Heart left ventricle (tissue), 16 donors: ENCODE data around the gene SIGLEC8. TPM values are rescaled to one million over a fixed set of nuclear protein-coding genes. Genes with fewer than 3 reads are reported as not detected.

Source experiments
- ATAC-seq, 4 donors: fragments of 200-7000 bp; cut with Tn5 transposase; one replicate each; pipeline ENCODE4 v1.9.1; 2020 to 2022; ENCODE audit warnings: moderate library complexity in 4 of 4, mild to moderate bottlenecking in 3 of 4, moderate number of reproducible peaks in 1 of 4
- DNase-seq, 5 donors: peaks; one replicate each; pipeline ENCODE4 v3.0.0-alpha.2; 2020
- H3K27ac ChIP-seq, 12 donors: fragments of 200-600 bp; sonication (generic) in 4 of 12; one replicate each; pipeline versions ENCODE4 v1.5.0 to v1.8.0; 2016 to 2022; ENCODE audit warnings: mild to moderate bottlenecking in 2 of 12
- H3K27me3 ChIP-seq, 9 donors: fragments of 200-600 bp; sonication (generic) in 2 of 9; one replicate each; pipeline versions ENCODE4 v1.5.1 to v1.8.0; 2016 to 2022; ENCODE audit warnings: mild to moderate bottlenecking in 3 of 9
- H3K36me3 ChIP-seq, 9 donors: fragments of 200-600 bp; sonication (generic) in 2 of 9; one replicate each; pipeline versions ENCODE4 v1.5.0 to v1.8.0; 2018 to 2022; ENCODE audit warnings: mild to moderate bottlenecking in 2 of 9
- H3K4me1 ChIP-seq, 12 donors: fragments of 200-600 bp; sonication (generic) in 4 of 12; one replicate each; pipeline versions ENCODE4 v1.5.0 to v1.8.0; 2016 to 2022; ENCODE audit warnings: mild to moderate bottlenecking in 3 of 12
- H3K4me3 ChIP-seq, 12 donors: fragments of 200-600 bp; sonication (generic) in 4 of 12; one replicate each; pipeline versions ENCODE4 v1.5.0 to v1.8.0; 2017 to 2022; ENCODE audit warnings: mild to moderate bottlenecking in 9 of 12, moderate library complexity in 4 of 12
- H3K9me3 ChIP-seq, 12 donors: fragments of 200-600 bp; sonication (generic) in 4 of 12; one replicate each; pipeline versions ENCODE4 v1.5.0 to v1.8.0; 2016 to 2022; ENCODE audit warnings: mild to moderate bottlenecking in 1 of 12
- CTCF ChIP-seq, 12 donors: fragments of 200-600 bp; sonication (generic) in 4 of 12; IDR thresholded peaks; one replicate each; pipeline versions ENCODE4 v1.5.0 to v1.8.0; 2018 to 2022; ENCODE audit warnings: antibody characterized with exemption in 12 of 12, mild to moderate bottlenecking in 5 of 12
- POLR2A ChIP-seq, 2 donors: fragments of 450-650 bp; IDR thresholded peaks; one replicate each; pipeline ENCODE4 v1.6.1; 2017; ENCODE audit warnings: antibody characterized with exemption in 2 of 2, mild to moderate bottlenecking in 2 of 2, moderate library complexity in 2 of 2
- WGBS, 4 donors: extraction: QIAGEN DNeasy Blood & Tissue Kit in 2 of 4; methylation state at CpG; one replicate each; pipeline versions ENCODE4 v1.1.5 to v1.1.7; 2013 to 2018; 5-methylcytosine and 5-hydroxymethylcytosine counted together
- intact Hi-C, 10 donors: fragments of 100-400 bp; cut with DNase I; formaldehyde crosslinking; loops; one replicate each; pipeline versions ENCODE4 v1.11.1 to v1.14.2; 2022
- polyA plus RNA-seq, 2 donors: library from polyadenylated mRNA; stranded (reverse); fragments of 200-250 nt; gene quantifications; one replicate each; pipeline ENCODE4 v1.2.3, GENCODE V29; 2013
- total RNA-seq, 9 donors: library from RNA; depleted of rRNA in 2 of 9; stranded (reverse); fragments of >200 nt in 2 of 9; fragmentation: NEBNext Ultra II Directional in 3 of 9; extraction: Animal tissue kit (Norgen Biotek cat#: 25700) in 3 of 9; gene quantifications; one replicate each; pipeline versions ENCODE4 v1.1.0 to v1.2.4, GENCODE V29; 2016 to 2023
- donor health status: ischemic (EF 13 %, LVEDD 7.1; RV severe dilation, severe dysfunction).
- donor health status: healthy with polysubstance abuse.
- donor health status: DM: no; HTN: yes; CAD: no.
- donor health status: DM: no; HTN: no; CAD: no.
- donor health status: ischemic (EF 25% LVEDD 6.9; RV normal size, moderate dysfunction).
- donor health status: ischemic (EF 25% LVEDD 5.7; RV mildly dilated, moderate dysfunction).
- donor health status: healthy.
- donor health status: DM: yes; HTN: yes; CAD: no.
- donor health status: ischemic (EF 35%, LVEDD 5.7; RV mildly dilated, moderate dysfunction).
- donor health status: nonischemic (EF 11% LVEDD 7.7; RV severe dilation, severe dysfunction).
- donor health status: DM: yes; HTN: yes; CAD: no.
- donor health status: PGD.
- donor health status: ischemic (EF 29% LVEDD 5.4; RV normal size, mild dysfunction).
- donor health status: nonischemic (EF 23%, LVEDD 6.1; RV moderate dilation, normal function).

Gene SIGLEC8
- total and polyA plus RNA-seq, 11 donors = 0.12 to 0.48 TPM; not detected in 9

- intact Hi-C loops = no loop called here
- peaks cover 0 to 21% (median 0%) of the 10 kb centered on the region in 9 donors for H3K27me3 ChIP-seq
- WGBS, 4 donors = 28 to 45% (median 42%) methylated on average over 2 of the region's 2 CpGs
Observed at GRCh38 chr19:51489113-51489512, 30.9 kb upstream of the SIGLEC8 start.

GRCh38 chr19:51488491-51488890, 30.2 kb upstream of the SIGLEC8 start:
- no peak overlapping the region for H3K27ac ChIP-seq
- H3K9me3 ChIP-seq = no peaks in the 10 kb centered on the region
- intact Hi-C loops = no loop called here
- no peak overlapping the region for H3K4me3 ChIP-seq
- TF ChIP-seq POLR2A (IDR thresholded peaks at IDR 0.05) (no peak), CTCF (IDR thresholded peaks at IDR 0.05) (no peak)
- no peak for ATAC-seq
- WGBS, 4 donors = 57 to 68% (median 65%) methylated on average over 3 of the region's 3 CpGs
- H3K27me3 ChIP-seq = peaks cover 0 to 28% (median 0%) of the 10 kb centered on the region in 9 donors
- H3K4me1 ChIP-seq = peaks cover 0 to 9% (median 0%) of the 10 kb centered on the region in 12 donors
- H3K36me3 ChIP-seq = no peaks in the 10 kb centered on the region
- no peak for DNase-seq

More at GRCh38 chr19:51489113-51489512, 30.9 kb upstream of the SIGLEC8 start:
- Histone ChIP-seq H3K4me3 (no peak overlapping the region), H3K4me1 (peaks cover 0 to 10% (median 0%) of the 10 kb centered on the region in 12 donors), H3K27ac (no peak overlapping the region), H3K9me3 (no peaks in the 10 kb centered on the region), H3K36me3 (no peaks in the 10 kb centered on the region)
- DNase-seq (no peak), ATAC-seq (no peak)
- TF ChIP-seq POLR2A (IDR thresholded peaks at IDR 0.05) = no peak
- no peak for TF ChIP-seq CTCF (IDR thresholded peaks at IDR 0.05)

GRCh38 chr19:51485960-51486660, 27.9 kb upstream of the SIGLEC8 start:
- H3K9me3 ChIP-seq = no peaks in the 10 kb centered on the region
- TF ChIP-seq POLR2A (IDR thresholded peaks at IDR 0.05) (no peak), CTCF (IDR thresholded peaks at IDR 0.05) (no peak)
- H3K4me3 ChIP-seq = no peak overlapping the region
- no peaks in the 10 kb centered on the region for H3K36me3 ChIP-seq
- 80 to 83% (median 82%) methylated on average over 5 of the region's 5 CpGs for WGBS, 4 donors
- no peak for ATAC-seq
- peaks cover 0 to 29% (median 3%) of the 10 kb centered on the region in 9 donors for H3K27me3 ChIP-seq
- intact Hi-C loops = no loop called here
- no peak for DNase-seq
- H3K4me1 ChIP-seq = no peaks in the 10 kb centered on the region
- no peak overlapping the region for H3K27ac ChIP-seq

GRCh38 chr19:51480590-51480989, 22.3 kb upstream of the SIGLEC8 start:
- Histone ChIP-seq H3K27ac (no peak overlapping the region), H3K36me3 (no peaks in the 10 kb centered on the region), H3K4me1 (no peaks in the 10 kb centered on the region), H3K27me3 (peaks cover 0 to 56% (median 13%) of the 10 kb centered on the region in 9 donors), H3K4me3 (no peak overlapping the region), H3K9me3 (no peaks in the 10 kb centered on the region)
- 33 to 41% (median 37%) methylated on average over 8 of the region's 8 CpGs for WGBS, 4 donors
- intact Hi-C loops = no loop called here
- no peak for ATAC-seq
- TF ChIP-seq CTCF (IDR thresholded peaks at IDR 0.05) (no peak), POLR2A (IDR thresholded peaks at IDR 0.05) (no peak)
- no peak for DNase-seq
